HG02973 (cell line): ENCODE data around the gene TRPM3.
A peak's percentile ranks its signal among the peaks of the same experiment; 100 is the strongest.
"Not testable (repeated sequence)": the region's sequence is repeated elsewhere in the genome, so short reads cannot be mapped to it uniquely, and the experiment has no call there.

ENCODE experiments used
- ATAC-seq: cut with Tn5 transposase; IDR thresholded peaks from one replicate; pipeline ENCODE4 v1.9.1; 2021; ENCODE audit warnings: moderate library complexity; ENCODE audit not compliant: unreplicated experiment

The TRPM3 gene

GRCh38 chr9:71001780-71002386 lies 119.5 kb downstream of the TRPM3 start:
- peak; percentile 56 for ATAC-seq

- no peak for ATAC-seq
These were observed 122.5 kb downstream of the TRPM3 start for GRCh38 chr9:70998962-70999361.

- no peak for ATAC-seq
These were observed 125.9 kb downstream of the TRPM3 start for GRCh38 chr9:70995511-70995910.

DNA sequence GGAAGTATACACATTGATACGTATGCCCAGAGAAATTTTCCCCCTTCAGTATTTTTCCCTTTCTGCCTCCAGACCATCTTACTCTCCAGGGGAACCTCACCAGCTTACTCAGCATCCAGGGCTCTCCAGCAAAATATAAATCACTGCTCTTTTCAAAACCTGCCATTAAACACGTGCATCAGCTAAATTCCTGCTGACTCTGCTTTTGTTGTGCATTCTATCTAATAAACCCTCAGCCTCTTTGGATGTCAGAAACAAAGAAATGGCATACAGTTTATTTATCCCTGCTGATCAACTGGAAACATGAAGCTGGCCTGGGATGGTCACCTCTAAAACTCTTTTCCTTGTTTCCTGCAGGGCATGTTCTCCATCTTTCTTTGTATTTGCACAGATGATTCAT lies 126.8 kb downstream of the TRPM3 start:
- ATAC-seq, result no peak

GRCh38 chr9:70988551-70988950 lies 132.9 kb downstream of the TRPM3 start:
- no peak for ATAC-seq

- ATAC-seq, result no peak
These were observed 133.4 kb downstream of the TRPM3 start for GRCh38 chr9:70987986-70988385.

DNA sequence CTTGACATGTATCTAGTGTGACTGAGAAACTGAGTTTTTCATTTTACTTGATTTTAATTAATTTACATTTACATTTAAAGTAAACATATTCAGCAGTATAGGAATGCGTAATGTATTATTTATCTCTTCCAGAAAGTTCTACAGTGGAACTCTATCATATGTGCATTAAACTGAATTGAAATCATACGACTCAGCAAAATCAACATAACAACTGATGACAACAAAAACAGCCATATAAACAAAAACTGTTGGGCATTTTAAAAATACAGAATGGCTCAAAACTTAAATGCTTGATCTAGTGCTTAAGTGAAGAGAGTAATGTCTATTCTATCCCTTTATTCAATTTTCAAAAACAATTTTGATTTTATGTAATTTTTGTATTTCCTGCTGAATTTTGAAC lies 134.4 kb downstream of the TRPM3 start:
- no peak for ATAC-seq

DNA sequence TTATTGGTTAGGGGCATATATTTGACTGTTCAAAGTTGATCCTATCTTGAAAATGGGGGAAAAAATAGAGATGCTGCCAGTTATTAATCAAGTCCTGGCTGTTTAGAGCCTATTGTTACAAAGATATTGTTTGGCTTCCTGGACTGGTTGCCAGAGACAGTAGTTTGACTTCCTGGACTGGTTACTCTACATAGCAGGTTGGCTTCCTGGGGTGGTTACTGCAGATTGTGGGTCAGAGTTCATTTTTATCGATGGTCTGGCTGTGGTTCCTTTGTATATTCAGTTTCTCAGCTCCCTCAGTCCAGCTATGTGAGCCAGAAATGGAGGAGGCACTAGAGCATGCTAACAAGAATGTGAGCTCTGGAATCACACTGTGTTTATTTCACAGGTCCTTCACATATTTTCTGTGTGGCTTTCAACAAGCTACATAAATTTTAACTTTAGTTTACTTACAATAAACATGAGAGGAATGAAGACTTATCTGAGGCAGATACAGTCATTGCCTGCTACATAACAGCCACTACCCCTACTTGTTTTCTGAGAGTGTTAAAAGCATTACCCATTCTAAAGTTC lies 137.6 kb downstream of the TRPM3 start:
- ATAC-seq, result no peak

DNA sequence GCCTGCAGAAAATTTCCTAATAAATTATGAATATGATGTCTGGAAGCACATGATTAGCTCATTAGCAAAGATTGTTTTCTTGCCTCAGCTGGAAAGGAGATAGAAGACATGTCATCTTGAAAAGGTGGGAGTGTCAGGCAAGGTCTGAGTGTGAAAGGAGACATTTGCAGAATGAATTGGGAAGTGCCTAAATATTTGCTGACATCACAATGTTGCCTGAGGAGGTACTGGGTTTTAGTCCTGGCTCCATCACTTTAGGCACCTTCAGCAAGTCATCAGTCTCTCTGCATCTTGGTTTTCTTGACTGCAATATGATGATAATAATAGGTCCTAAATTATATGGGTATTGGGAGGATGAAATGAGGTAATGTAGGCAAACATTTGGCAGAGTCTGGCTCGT lies 140.1 kb downstream of the TRPM3 start:
- ATAC-seq, result no peak

GRCh38 chr9:70979966-70980365 lies 141.5 kb downstream of the TRPM3 start:
- no peak for ATAC-seq

GRCh38 chr9:70978085-70978484 lies 143.3 kb downstream of the TRPM3 start:
- ATAC-seq, result no peak

DNA sequence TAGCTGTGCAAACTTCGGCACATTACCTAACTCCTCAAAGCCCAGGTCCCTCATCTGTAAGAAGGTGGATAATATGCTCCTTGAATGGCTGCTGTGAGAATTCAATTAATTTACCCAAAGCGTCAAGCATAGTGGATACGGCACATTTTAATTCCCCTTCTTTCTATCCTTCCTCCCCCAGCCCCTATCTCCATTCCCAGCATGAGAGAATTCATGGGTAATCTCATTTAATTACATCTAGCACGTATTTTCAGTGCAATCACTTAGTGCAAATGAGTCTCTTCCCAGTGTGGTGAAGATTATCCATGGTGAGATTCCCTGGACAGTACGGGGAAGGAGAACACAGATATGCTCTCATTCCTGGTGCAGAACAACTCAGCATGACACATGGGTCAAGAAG lies 145.6 kb downstream of the TRPM3 start:
- ATAC-seq, result no peak

- no peak for ATAC-seq
These were observed 149.7 kb downstream of the TRPM3 start for GRCh38 chr9:70971723-70972122.

DNA sequence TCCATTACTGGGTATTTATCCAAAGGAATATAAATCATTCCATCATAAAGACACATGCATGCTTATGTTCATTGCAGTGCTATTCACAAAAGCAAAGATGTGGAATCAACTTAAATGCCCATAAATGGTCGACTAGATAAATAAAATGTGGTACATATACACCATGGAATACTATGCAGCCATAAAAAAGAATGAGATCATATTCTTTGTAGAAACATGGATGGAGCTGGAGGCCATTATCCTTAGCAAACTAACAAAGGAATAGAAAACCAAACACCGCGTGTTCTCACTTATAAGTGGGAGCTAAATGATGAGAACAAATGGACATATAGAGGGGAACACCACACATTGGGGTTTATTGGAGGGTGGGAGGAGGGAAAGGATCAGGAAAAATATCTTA lies 155.0 kb downstream of the TRPM3 start:
- not testable (repeated sequence) for ATAC-seq

DNA sequence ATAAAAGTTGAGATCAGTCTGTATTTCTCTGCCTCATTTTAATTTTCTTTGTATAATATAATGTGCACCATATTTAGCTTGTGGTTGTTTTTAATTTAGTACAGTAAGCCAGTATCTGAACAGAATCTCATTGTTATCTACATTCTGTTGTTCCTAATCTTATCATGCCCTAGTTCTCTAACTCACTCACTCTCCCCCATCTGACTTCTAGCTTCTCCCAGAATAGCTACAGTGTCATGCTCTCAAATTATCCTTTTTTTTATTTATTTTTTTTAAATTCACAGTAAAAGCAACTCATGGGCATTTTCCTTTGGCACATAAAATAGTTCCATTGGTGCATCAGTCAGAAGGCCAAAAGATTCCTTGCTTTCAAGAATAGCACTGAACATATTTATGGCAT lies 156.6 kb downstream of the TRPM3 start:
- no peak for ATAC-seq

- no peak for ATAC-seq
These were observed 157.9 kb downstream of the TRPM3 start for GRCh38 chr9:70963554-70963953.

GRCh38 chr9:70962761-70963440 lies 158.5 kb downstream of the TRPM3 start:
- ATAC-seq, result no peak

- no peak for ATAC-seq
These were observed 162.1 kb downstream of the TRPM3 start for GRCh38 chr9:70959366-70959765.

- no peak for ATAC-seq
These were observed 166.8 kb downstream of the TRPM3 start for GRCh38 chr9:70954596-70955143.

GRCh38 chr9:70954126-70954525 lies 167.3 kb downstream of the TRPM3 start:
- ATAC-seq, result no peak

GRCh38 chr9:70951749-70952727 lies 169.4 kb downstream of the TRPM3 start:
- ATAC-seq, result no peak
